HG03520 (cell line): ENCODE measurements around the gene CAP1.
"Not testable (repeated sequence)": the region's sequence is repeated elsewhere in the genome, so short reads cannot be mapped to it uniquely, and the experiment has no call there.

Experiments
- ATAC-seq: cut with Tn5 transposase; IDR thresholded peaks from one replicate; pipeline ENCODE4 v1.9.1; 2021; ENCODE audit warnings: mild to moderate bottlenecking, moderate library complexity; ENCODE audit not compliant: unreplicated experiment

Gene CAP1

DNA sequence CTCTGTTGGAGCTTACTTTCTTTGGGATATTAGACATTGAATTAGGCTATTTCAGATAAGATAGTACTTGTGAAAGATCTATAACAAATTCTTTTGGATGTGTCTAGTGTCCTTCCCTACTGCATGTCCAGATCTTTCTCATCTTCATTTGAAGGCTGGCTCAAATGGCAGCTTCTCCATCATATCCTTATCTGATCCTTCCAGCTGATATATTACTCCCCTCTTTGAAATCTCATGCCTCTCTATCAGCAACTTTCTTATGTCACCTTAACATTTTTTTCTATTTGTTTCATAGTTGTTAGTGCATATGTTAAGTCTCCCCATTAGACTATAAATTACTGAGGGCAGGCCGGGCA is 17.5 kb downstream of the CAP1 start:
- ATAC-seq = no peak

DNA sequence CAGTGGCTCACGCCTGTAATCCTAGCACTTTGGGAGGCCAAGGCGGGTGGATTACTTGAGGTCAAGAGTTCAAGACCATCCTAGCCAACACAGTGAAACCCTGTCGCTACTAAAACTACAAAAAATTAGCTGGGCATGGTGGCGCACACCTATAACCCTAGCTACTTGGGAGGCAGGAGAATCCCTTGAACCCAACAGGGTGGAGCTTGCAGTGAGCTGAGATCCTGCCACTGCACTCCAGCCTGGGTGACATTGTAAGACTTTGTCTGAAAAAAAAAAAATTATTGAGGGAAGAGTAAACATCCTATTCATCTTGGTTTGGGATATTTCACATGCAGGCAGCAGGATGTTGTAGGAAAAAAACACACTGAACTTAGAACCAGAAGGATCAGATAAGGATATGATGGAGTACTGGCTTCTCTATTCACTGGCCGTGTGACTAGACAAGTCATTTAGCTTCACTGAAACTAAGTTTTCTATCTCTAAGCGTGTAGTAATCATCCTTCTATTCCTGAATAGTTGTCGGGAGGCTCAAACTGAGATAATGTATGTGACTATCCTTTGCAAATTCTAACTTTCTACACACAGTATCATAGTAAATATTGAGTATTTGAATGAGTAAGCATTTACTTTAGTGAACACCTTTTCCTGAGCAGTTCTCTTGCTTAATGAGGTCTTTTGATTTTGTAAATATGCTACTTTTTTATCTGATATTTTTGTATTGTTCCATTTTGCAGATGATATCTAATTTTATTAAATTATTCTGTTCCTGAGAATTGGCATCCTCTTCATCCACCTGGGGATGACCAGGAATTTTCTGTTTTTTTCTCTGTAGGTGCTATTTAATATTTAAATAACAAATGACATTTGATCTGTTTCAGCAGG is 18.2 kb downstream of the CAP1 start:
- ATAC-seq = no peak

- ATAC-seq = no peak
These were observed 18.9 kb downstream of the CAP1 start for GRCh38 chr1:40059338-40059959.

DNA sequence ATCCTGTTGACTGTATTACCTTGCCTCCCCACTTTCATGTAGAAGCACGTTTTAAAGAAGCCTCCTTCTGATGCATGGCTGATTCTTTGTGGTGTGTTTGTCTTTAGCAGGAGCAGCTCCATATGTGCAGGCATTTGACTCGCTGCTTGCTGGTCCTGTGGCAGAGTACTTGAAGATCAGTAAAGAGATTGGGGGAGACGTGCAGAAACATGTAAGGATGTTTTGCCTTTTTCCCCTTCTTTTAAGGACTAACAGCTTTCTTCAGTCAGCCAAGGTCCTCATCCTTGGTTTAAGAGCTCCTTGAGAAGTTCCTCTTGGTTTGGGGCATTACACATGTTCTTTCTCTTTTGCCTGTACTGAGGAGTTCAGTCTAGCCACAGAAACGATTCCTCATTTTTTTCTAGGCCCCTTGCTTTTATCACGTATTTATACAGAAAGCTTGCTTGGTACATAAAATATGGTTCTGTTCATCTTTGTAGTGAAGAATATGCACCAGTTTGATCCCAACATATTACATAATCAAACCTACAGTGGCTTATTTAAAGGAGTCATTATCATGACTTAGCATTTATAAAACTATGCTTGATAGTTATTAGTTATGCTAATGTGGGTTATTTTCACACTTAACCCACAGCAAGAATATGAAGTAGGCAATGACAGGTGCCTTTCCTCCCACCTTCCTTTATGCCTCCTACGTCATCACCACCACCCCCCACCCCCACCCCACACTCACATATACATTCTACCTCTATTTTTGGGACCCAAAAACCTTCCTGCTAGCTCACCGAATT is 19.6 kb downstream of the CAP1 start:
- no peak for ATAC-seq

DNA sequence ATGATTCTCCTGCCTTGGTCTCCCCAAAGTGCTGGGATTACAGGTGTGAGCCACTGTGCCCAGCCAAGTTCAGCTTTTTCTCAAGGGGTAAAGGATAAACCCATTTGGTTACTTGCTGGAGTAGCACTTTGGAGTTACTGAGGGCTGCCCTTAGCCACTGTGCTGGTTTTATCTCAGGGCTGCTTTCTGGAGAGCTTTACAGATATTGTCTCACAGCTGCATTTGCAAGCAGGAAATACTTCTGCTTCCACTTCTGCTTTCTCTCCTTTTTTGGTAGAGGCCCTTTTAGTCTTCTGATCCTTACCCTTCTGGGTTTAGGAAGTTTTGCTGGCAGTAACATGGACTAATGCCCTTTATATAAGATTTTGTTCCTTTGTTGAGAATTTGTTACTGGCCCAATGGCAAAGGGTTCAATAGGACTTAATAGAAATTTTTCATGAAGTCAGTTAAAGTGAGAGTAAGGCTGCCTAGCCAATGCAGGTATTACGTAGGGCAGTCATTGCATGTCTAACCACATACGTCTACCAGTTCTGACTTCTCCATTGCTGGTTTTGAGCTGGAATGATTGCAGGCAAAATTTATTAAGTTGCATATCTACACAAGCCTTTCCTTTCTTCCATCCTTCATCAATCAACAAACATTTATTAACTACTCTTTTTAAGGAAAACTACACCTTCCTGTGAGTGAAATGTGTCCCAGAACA is 24.4 kb downstream of the CAP1 start:
- peak; percentile 46 for ATAC-seq

GRCh38 chr1:40067023-40067422 is 26.5 kb downstream of the CAP1 start:
- no peak for ATAC-seq

- ATAC-seq = no peak
These were observed 27.3 kb downstream of the CAP1 start for GRCh38 chr1:40067851-40068250.

DNA sequence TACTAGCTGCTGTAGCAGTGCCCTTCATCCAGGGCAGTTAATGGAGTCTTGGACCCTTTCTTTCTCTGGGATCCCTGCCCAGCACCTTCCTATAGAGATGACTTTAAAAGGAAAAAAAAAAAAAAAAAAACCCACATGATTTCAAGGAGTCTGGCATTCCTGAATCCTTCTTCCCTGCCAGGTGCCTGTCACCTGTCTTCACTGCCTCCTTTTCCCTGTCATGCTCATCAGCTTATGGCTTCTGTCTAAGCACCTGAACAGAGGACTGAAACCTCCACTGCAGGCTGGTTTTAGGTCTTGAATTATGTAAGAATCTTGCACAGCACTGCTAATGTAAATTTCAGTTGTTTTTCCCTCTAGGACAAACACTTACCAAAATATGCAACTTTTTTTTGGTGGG is 31.6 kb downstream of the CAP1 start:
- no peak for ATAC-seq

GRCh38 chr1:40073062-40073461 is 32.5 kb downstream of the CAP1 start:
- ATAC-seq = no peak

DNA sequence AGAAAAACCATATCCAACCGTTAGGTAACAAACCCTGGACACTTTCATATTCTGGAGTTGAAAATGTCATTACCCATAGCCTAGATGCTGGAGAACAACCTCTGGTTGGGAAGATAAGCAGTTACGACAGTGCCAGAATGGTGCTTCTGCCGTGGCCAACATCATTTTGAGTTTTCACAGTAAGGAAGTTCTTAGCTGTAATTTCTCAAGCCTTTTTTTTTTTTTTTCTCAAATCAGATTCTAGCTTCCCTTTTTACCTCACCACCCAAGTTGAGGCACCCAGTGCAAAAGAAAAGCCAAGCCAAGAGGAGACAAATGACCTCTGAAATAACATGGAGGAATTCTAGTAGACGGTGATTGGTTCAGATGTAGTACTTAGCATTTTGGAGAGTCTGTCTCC is 34.7 kb downstream of the CAP1 start:
- ATAC-seq = no peak

- no peak for ATAC-seq
These were observed 36.4 kb downstream of the CAP1 start for GRCh38 chr1:40076895-40077312.

DNA sequence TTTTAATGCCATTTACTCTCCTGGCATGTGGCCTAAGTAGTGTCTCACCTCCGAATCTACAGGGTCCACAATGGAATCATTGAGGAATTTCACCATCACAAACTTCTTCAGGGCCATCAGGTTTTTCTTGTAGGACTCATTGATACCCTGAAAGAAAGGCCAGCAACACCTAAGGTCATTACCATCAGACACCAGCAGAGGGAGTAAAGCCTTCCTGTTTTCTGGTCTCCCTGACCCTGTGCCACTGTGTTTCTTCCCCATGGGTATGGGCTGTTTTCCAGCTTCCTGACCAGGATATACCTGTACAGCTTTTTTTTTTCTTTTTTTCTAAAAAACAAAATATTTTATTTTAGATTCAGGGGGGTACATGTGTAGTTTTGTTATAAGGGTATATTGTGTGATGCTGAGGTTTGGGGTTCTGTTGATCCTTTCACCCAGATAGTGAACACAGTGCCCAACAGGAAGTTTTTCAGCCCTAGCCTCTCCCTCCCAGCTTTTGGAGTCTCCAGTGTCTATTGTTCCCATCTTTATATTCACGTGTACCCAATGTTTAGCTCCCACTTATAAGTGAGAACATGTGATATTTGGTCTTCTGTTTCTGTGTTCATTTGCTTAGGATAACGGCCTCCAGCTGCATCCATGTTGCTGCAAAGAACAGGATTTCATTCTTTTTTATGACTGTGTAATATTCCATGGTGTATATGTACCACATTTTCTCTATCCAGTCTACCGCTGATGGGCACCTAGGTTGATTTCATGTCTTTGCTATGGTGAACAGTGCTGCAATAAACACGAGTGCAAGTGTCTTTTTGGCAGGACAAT is 38.2 kb downstream of the CAP1 start:
- no peak for ATAC-seq

DNA sequence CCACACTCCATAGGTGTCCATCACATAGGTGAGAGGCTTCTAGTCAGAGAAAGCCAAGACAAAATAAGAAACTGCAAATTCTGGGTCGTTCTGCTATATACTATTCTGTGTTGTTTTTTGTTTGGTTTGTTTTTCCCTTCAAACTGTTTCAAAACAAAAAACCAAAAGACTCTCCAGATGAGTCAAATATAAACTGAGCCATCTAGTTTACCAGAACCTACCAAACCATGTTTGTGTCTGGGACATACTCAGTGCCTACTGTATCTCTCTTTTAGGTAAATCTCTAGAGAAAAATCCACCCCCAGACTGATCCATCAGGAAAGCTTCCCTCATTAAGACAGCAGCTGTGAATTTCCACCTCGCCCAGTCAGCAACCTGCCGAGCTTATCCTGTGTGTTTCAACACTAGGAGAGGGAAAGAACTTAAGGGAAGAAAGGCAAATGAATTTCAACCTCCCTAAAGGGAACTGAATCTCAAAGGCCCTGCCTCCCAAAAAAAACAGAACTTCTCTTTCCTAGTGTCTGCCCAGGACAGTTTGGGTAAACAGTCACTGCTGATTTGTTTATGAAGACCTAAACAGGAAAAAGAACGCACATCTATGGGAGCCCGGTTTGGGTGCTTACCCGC is 39.4 kb downstream of the CAP1 start:
- ATAC-seq = no peak

- no peak for ATAC-seq
These were observed 41.3 kb downstream of the CAP1 start for GRCh38 chr1:40081871-40082270.

- ATAC-seq = not testable (repeated sequence)
These were observed 44.2 kb downstream of the CAP1 start for GRCh38 chr1:40084750-40085149.

DNA sequence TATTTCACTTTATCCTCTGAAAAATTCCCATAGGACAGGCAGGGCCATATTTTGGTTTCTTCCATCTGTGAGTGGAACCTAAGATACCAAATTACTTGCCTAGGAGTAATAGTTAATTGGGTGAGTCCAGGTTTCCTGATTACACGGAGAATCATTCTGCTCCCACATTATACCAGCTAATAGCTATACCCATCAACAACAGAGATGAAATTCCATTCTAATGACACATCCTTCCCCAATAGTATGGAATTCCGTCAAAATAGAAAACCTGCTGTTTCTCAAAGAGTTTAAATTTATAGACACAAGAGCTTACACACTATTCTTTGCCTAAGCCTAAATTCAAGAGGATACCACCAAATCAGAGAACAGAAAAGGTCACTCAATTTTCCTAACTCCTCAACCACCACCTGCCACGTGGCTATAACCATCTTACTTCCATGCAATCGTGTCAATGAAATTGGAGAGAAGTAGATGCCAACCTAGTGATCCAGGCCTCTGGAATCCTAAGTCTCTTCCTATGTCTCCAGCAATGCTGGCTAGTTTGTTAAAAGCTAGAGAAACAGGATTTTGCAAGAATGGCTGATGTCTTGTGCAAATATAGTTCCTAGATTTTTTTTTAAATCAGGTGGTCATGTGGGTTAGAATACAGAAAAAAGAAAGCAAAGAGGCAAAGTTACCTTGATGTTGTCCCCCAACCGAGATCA is 50.3 kb downstream of the CAP1 start:
- ATAC-seq = no peak

- no peak for ATAC-seq
These were observed 51.7 kb downstream of the CAP1 start for GRCh38 chr1:40092241-40092640.

DNA sequence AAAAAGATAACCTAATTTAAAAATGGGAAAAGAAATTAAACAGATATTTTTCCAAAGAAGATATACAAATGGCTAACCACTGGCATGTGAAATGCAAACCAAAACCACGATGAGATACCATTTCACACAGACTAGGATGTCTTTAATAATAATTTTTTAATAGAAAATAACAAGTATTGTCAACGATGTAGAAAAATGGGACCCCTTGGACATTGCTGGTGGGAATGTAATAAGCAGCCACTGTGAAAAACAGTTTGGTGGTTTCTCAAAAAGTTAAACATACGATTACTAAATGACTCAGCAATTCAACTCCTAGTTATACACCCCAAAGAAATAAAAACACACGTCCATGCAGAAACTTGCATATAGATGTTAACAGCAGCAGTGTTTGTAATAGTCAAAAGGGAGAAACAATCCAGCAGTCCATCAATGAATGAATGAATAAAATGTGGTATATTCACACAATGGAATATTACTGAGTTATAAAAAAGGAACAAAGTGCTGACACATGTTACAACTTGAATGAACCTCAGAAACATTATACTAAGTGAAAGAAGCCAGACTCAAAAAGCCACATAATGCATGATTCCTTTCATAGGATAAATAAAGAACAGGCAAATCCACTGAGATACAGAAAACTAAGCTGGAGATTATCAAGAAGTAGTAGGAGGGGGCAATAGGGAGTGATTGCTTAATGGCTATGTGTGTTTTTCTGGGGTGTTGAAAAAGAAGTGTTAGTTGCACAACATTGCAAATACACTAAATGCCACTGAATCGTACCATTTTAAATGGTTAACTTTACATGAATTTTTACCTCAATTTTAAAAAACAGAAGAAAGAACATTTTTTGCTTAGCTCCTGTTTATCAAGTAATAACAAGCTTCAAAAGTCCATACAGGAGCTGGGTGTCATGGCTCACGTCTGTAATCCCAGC is 52.4 kb downstream of the CAP1 start:
- ATAC-seq = no peak
